ENCODE measurements around the gene CSMD2.

The CSMD2 gene

GRCh38 chr1:33841494-33841893, 323.5 kb downstream of the CSMD2 start:
- DNase-seq: no peak

GRCh38 chr1:33837635-33838034, 327.4 kb downstream of the CSMD2 start:
- no peak for DNase-seq

- no peak for DNase-seq
These were observed 328.1 kb downstream of the CSMD2 start for GRCh38 chr1:33836911-33837310.

GRCh38 chr1:33828654-33829053, 336.4 kb downstream of the CSMD2 start:
- no peak for DNase-seq

- no peak for DNase-seq
These were observed 337.0 kb downstream of the CSMD2 start for GRCh38 chr1:33828059-33828458.

- DNase-seq: no peak
These were observed 338.3 kb downstream of the CSMD2 start for GRCh38 chr1:33826711-33827110.

GRCh38 chr1:33826311-33826710, 338.7 kb downstream of the CSMD2 start:
- DNase-seq: no peak

- no peak for DNase-seq
These were observed 339.5 kb downstream of the CSMD2 start for GRCh38 chr1:33825506-33825905.

GRCh38 chr1:33824971-33825370, 340.1 kb downstream of the CSMD2 start:
- no peak for DNase-seq

- DNase-seq: no peak
These were observed 340.7 kb downstream of the CSMD2 start for GRCh38 chr1:33824321-33824720.

- no peak for DNase-seq
These were observed 341.2 kb downstream of the CSMD2 start for GRCh38 chr1:33823830-33824229.

- no peak for DNase-seq
These were observed 341.6 kb downstream of the CSMD2 start for GRCh38 chr1:33823401-33823800.

GRCh38 chr1:33822396-33822795, 342.6 kb downstream of the CSMD2 start:
- no peak for DNase-seq

- DNase-seq: no peak
These were observed 343.7 kb downstream of the CSMD2 start for GRCh38 chr1:33821291-33821690.

GRCh38 chr1:33820804-33821203, 344.2 kb downstream of the CSMD2 start:
- DNase-seq: no peak

GRCh38 chr1:33819913-33820311, 345.1 kb downstream of the CSMD2 start:
- DNase-seq: no peak

- DNase-seq: no peak
These were observed 345.6 kb downstream of the CSMD2 start for GRCh38 chr1:33819290-33819912.

- no peak for DNase-seq
These were observed 347.0 kb downstream of the CSMD2 start for GRCh38 chr1:33818071-33818470.

- no peak for DNase-seq
These were observed 350.0 kb downstream of the CSMD2 start for GRCh38 chr1:33815061-33815460.

- DNase-seq: no peak
These were observed 350.9 kb downstream of the CSMD2 start for GRCh38 chr1:33814166-33814565.

- DNase-seq: no peak
These were observed 354.5 kb downstream of the CSMD2 start for GRCh38 chr1:33810571-33810970.

GRCh38 chr1:33805988-33806387, 359.0 kb downstream of the CSMD2 start:
- no peak for DNase-seq

GRCh38 chr1:33802268-33802667, 362.8 kb downstream of the CSMD2 start:
- no peak for DNase-seq

GRCh38 chr1:33797849-33798248, 367.2 kb downstream of the CSMD2 start:
- DNase-seq: no peak

- no peak for DNase-seq
These were observed 372.4 kb downstream of the CSMD2 start for GRCh38 chr1:33792651-33793050.

GRCh38 chr1:33792216-33792615, 372.8 kb downstream of the CSMD2 start:
- DNase-seq: no peak

Data from activated naive CD4-positive, alpha-beta T cell treated with Interleukin-2 at 50 U/mL for 16 hours (primary cell).